Endothelial cell of umbilical vein (primary cell): ENCODE data around the gene ADARB1. TPM values are rescaled to one million over a fixed set of nuclear protein-coding genes. Genes with fewer than 3 reads are reported as not detected.

Experiments
- BruUV-seq: library from RNA; stranded (reverse); fragments of 400-500 nt; replicated peaks from 2 replicates; lab custom pipeline; 2021; lab: Mats Ljungman, UMichigan
- CTCF ChIA-PET: fragments of 300-600, 350-600 bp; sonication (Branson Sonifier 250); formaldehyde crosslinking; loops from one replicate; lab custom pipeline; 2021; ENCODE audit warnings: antibody characterized with exemption, inconsistent platforms; lab: Charles Lee
- POLR2A ChIA-PET: fragments of 300-600, 350-600 bp; sonication (Branson Sonifier 250); formaldehyde crosslinking; loops from one replicate; lab custom pipeline; 2021; ENCODE audit warnings: antibody characterized with exemption, inconsistent platforms; lab: Charles Lee
- DNase-seq: peaks from one replicate; pipeline ENCODE4 v3.0.0-alpha.2; 2011; ENCODE audit warnings: low read depth, low spot score
- FAIRE-seq: peaks from 2 replicates; lab custom pipeline; 2011; peaks lifted over from hg19 to GRCh38; lab: Jason Lieb, UNC
- H2AFZ ChIP-seq: 2 replicates; pipeline ENCODE4 v1.6.0; 2012; ENCODE audit warnings: low read depth, low read length, control low read depth, inconsistent platforms
- H3K27ac ChIP-seq: 2 replicates; pipeline ENCODE4 v1.5.1; 2011; ENCODE audit warnings: low read depth, mild to moderate bottlenecking, control low read depth, low read length, moderate library complexity; ENCODE audit not compliant: insufficient read depth
- H3K27me3 ChIP-seq, 2 experiments: 2 replicates each; pipeline versions ENCODE4 v1.6.0 to v1.6.1; 2011; ENCODE audit warnings: low read length in 2 of 2, mixed read lengths in 1 of 2; ENCODE audit not compliant: control insufficient read depth in 2 of 2, insufficient read depth in 2 of 2
- H3K36me3 ChIP-seq, 2 experiments: 2 replicates in 1 of 2; 3 replicates in 1 of 2; pipeline ENCODE4 v1.5.1; 2011; ENCODE audit warnings: low read length in 2 of 2, mild to moderate bottlenecking in 1 of 2, moderate library complexity in 1 of 2; ENCODE audit not compliant: control insufficient read depth in 2 of 2, insufficient read depth in 2 of 2; ENCODE audit errors: extremely low read depth in 1 of 2
- H3K4me1 ChIP-seq: 3 replicates; pipeline ENCODE4 v1.5.1; 2011; ENCODE audit warnings: mild to moderate bottlenecking, low read length; ENCODE audit not compliant: control insufficient read depth, insufficient read depth; ENCODE audit errors: extremely low read depth
- H3K4me2 ChIP-seq: 2 replicates; pipeline ENCODE4 v1.6.1; 2011; ENCODE audit warnings: low read length, control low read depth, mixed read lengths; ENCODE audit not compliant: insufficient read depth
- H3K4me3 ChIP-seq, 3 experiments: fragments of 200-600 bp in 1 of 3; sonication (generic), shearing (Covaris generic) in 1 of 3; replicated peaks in 1 of 3; 2 replicates each; pipeline ENCODE4 v1.5.1; 2011 to 2016; ENCODE audit warnings: control low read depth in 3 of 3, low read length in 3 of 3, mild to moderate bottlenecking in 2 of 3, inconsistent platforms in 1 of 3, low read depth in 1 of 3, moderate library complexity in 1 of 3; ENCODE audit not compliant: insufficient read depth in 1 of 3
- H3K79me2 ChIP-seq: 2 replicates; pipeline ENCODE4 v1.6.0; 2012; ENCODE audit warnings: low read length, inconsistent platforms; ENCODE audit not compliant: control insufficient read depth, insufficient read depth
- H3K9ac ChIP-seq: replicated peaks from 2 replicates; pipeline ENCODE3; 2011; ENCODE audit warnings: low read length, control low read depth; ENCODE audit not compliant: insufficient read depth; ENCODE audit errors: extremely low read depth
- H3K9me1 ChIP-seq: replicated peaks from 3 replicates; pipeline ENCODE4 v1.6.0; 2011; ENCODE audit warnings: mild to moderate bottlenecking, low read length; ENCODE audit not compliant: control insufficient read depth, insufficient read depth; ENCODE audit errors: extremely low read depth
- H3K9me3 ChIP-seq: replicated peaks from 2 replicates; pipeline ENCODE4 v1.5.1; 2012; ENCODE audit warnings: low read length, inconsistent platforms; ENCODE audit not compliant: control insufficient read depth, insufficient read depth
- H4K20me1 ChIP-seq: replicated peaks from 2 replicates; pipeline ENCODE3; 2011; ENCODE audit warnings: mild to moderate bottlenecking, low read length; ENCODE audit not compliant: control insufficient read depth, insufficient read depth; ENCODE audit errors: extremely low read depth
- EZH2 ChIP-seq: IDR thresholded peaks from 2 replicates; pipeline ENCODE4 v1.6.1; 2012; ENCODE audit warnings: borderline replicate concordance, low read depth, mild to moderate bottlenecking, moderate library complexity, low read length, inconsistent platforms; ENCODE audit not compliant: severe bottlenecking
- FOS ChIP-seq: IDR thresholded peaks from 2 replicates; pipeline ENCODE4 v1.6.1; 2011; ENCODE audit warnings: mild to moderate bottlenecking, low read length, moderate library complexity, borderline replicate concordance; ENCODE audit not compliant: insufficient read depth
- GATA2 ChIP-seq: IDR thresholded peaks from 2 replicates; pipeline ENCODE4 v1.7.0; 2011; ENCODE audit warnings: low read depth, mild to moderate bottlenecking, moderate library complexity, mixed read lengths, low read length; ENCODE audit not compliant: insufficient read length, insufficient read depth
- JUN ChIP-seq: IDR thresholded peaks from 2 replicates; pipeline ENCODE4 v1.6.1; 2011; ENCODE audit warnings: borderline replicate concordance, low read depth; ENCODE audit not compliant: insufficient read length, insufficient read depth
- MYC ChIP-seq: IDR thresholded peaks from one replicate; pipeline ENCODE4 v1.6.1; 2011; ENCODE audit warnings: mild to moderate bottlenecking, low read depth, low read length
- POLR2A ChIP-seq: IDR thresholded peaks from 2 replicates; pipeline ENCODE4 v1.6.1; 2012; ENCODE audit warnings: low read depth, mild to moderate bottlenecking, control low read depth, low read length
- POLR2AphosphoS5 ChIP-seq: IDR thresholded peaks from 2 replicates; pipeline ENCODE4 v1.6.1; 2012; ENCODE audit warnings: low read depth, mild to moderate bottlenecking, control low read depth, low read length, moderate library complexity; ENCODE audit not compliant: insufficient read depth
- dilution Hi-C: fragments of 300-500 bp; cut with MboI; formaldehyde crosslinking; loops from one replicate; pipeline ENCODE4 v1.15.0; 2019; ENCODE audit warnings: low sequenced_read_pairs; ENCODE audit not compliant: extremely low pct_ligation_motif_present
- intact Hi-C: fragments of 100-400 bp; cut with micrococcal nuclease; formaldehyde crosslinking; loops from one replicate; pipeline ENCODE4 v1.10.0; 2022
- polyA plus RNA-seq, 4 experiments: library from polyadenylated mRNA; depleted of rRNA in 3 of 4; stranded (reverse) in 3 of 4; unstranded in 1 of 4; fragments of >200 nt; gene quantifications; 2 replicates each; pipeline versions ENCODE4 v1.2.1 to v1.2.3, GENCODE V29; 2011 to 2012; ENCODE audit warnings: missing spikeins in 1 of 4
- total RNA-seq: library from RNA; stranded (reverse); gene quantifications from 2 replicates; pipeline ENCODE4 v1.2.3, GENCODE V29; 2021
- TF ChIP-seq, protein P1 (sequence below), 2 donors: IDR thresholded peaks; 1 replicate in 1 of 2; 2 replicates in 1 of 2; pipeline ENCODE4 v1.5.1; 2011; ENCODE audit warnings: low read length in 2 of 2, mild to moderate bottlenecking in 2 of 2, moderate library complexity in 2 of 2, control low read depth in 1 of 2, inconsistent platforms in 1 of 2, low read depth in 1 of 2; ENCODE audit not compliant: insufficient read depth in 1 of 2; ENCODE audit errors: extremely low read depth in 1 of 2
- TF ChIP-seq, protein P2 (sequence below): IDR thresholded peaks from 2 replicates; pipeline ENCODE4 v1.6.1; 2011; ENCODE audit not compliant: insufficient read depth, insufficient read length

The ADARB1 gene
- total and polyA plus RNA-seq, 2 donors (not counting 3 experiments of a cell fraction or from before 2014, with no cell fraction given), result 32.5 to 54.3 TPM

DNA sequence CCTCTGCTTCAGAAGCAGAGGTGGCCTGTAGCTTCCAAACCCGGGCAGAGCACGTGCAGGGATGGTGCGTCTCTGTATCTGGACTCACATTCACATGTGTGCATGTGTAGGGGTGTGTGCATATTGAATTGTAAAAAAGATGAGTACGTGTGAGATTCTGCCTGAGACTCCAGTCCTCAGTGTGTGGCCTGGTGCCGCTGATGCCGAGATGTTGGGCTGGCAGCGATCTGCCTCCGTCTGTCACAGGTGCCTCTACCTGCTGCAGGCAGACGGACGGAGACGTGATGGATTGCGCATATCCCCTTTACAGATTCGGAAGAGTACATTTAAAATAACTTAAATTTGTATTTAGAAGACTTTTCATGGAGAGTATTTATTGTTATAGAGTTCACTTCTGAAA is 53.6 kb downstream of the ADARB1 start:
- Histone ChIP-seq H3K9ac (no peak overlapping the region), H2AFZ (no peak overlapping the region), H3K4me1 (peaks cover 39% of the 10 kb centered on the region), H3K4me3 (no peak overlapping the region), H3K27ac (no peak overlapping the region), H3K27me3 (no peaks in the 10 kb centered on the region), H3K9me3 (no peaks in the 10 kb centered on the region), H3K79me2 (no peaks in the 10 kb centered on the region), H3K9me1 (no peaks in the 10 kb centered on the region), H3K36me3 (no peaks in the 10 kb centered on the region), H4K20me1 (no peaks in the 10 kb centered on the region), H3K4me2 (no peak overlapping the region)
- DNase-seq, result no peak
- no TSS peak for BruUV-seq
- TF ChIP-seq FOS (no peak), EZH2 (no peak), GATA2 (no peak), JUN (no peak), MYC (no peak), POLR2A (no peak), POLR2AphosphoS5 (no peak)
- TF ChIP-seq, protein P1, sequence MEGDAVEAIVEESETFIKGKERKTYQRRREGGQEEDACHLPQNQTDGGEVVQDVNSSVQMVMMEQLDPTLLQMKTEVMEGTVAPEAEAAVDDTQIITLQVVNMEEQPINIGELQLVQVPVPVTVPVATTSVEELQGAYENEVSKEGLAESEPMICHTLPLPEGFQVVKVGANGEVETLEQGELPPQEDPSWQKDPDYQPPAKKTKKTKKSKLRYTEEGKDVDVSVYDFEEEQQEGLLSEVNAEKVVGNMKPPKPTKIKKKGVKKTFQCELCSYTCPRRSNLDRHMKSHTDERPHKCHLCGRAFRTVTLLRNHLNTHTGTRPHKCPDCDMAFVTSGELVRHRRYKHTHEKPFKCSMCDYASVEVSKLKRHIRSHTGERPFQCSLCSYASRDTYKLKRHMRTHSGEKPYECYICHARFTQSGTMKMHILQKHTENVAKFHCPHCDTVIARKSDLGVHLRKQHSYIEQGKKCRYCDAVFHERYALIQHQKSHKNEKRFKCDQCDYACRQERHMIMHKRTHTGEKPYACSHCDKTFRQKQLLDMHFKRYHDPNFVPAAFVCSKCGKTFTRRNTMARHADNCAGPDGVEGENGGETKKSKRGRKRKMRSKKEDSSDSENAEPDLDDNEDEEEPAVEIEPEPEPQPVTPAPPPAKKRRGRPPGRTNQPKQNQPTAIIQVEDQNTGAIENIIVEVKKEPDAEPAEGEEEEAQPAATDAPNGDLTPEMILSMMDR (IDR thresholded peaks at IDR 0.05; ENCODE audit: extremely low read depth in 1 of 2, insufficient read depth in 1 of 2, low read depth in 1 of 2, low read length in 2 of 2), result no peak
- TF ChIP-seq, protein P2, sequence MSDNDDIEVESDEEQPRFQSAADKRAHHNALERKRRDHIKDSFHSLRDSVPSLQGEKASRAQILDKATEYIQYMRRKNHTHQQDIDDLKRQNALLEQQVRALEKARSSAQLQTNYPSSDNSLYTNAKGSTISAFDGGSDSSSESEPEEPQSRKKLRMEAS, result no peak
- ChIA-PET CTCF (interaction anchor here (0.6 to 9.3 kb wide), 41 partner anchors 11 to 310 kb away, joined by 3 to 269 read pairs (median 6); partner anchors contain the start of genes ADARB1, SLX9 and SUMO3), POLR2A (interaction anchor here (1.5 kb wide), 2 partner anchors 26 to 178 kb away, joined by 4 to 6 read pairs; no protein-coding TSS in a partner anchor)
- FAIRE-seq, result no peak
- dilution Hi-C loops, result loop anchor here (25.0 kb wide), 1 partner anchor 191 kb away; the partner anchor contains the start of gene SLX9
- intact Hi-C loops, result loop anchor here (1.0 kb wide), 5 partner anchors 29 to 179 kb away; no protein-coding TSS in a partner anchor
